NT2/D1 (cell line): Measurements from ENCODE around the gene EFCAB9.

ENCODE experiments used
- YY1 ChIP-seq: IDR thresholded peaks from 2 replicates; pipeline ENCODE4 v1.6.1; 2011; ENCODE audit not compliant: insufficient read length, insufficient read depth
- ZNF274 ChIP-seq: IDR thresholded peaks from 2 replicates; pipeline ENCODE4 v1.6.1; 2011; ENCODE audit warnings: mild to moderate bottlenecking, low read depth, low read length

GRCh38 chr5:172180936-172181335, 13.0 kb upstream of the EFCAB9 start:
- no peak for TF ChIP-seq YY1
- TF ChIP-seq ZNF274: no peak
